HepG2 (cell line): ENCODE data around the gene CGNL1. TPM values are rescaled to one million over a fixed set of nuclear protein-coding genes. Genes with fewer than 3 reads are reported as not detected.

Source experiments
- CBX1 ChIP-seq: IDR thresholded peaks from one replicate; pipeline ENCODE4 v1.6.1; 2016; ENCODE audit warnings: antibody characterized with exemption, low read depth
- HIVEP1 ChIP-seq: sonication (generic); formaldehyde crosslinking; IDR thresholded peaks from 2 replicates; pipeline ENCODE4 v1.4.0; 2020; ENCODE audit warnings: mild to moderate bottlenecking, missing genetic modification reagents
- polyA plus RNA-seq, 8 experiments: library from polyadenylated mRNA; depleted of rRNA in 3 of 8; stranded (reverse) in 7 of 8; unstranded in 1 of 8; fragments of >200 nt; fragmentation: Illumina TruSeq in 4 of 8; extraction: Trizol in 4 of 8; gene quantifications; 2 replicates each; pipeline versions ENCODE4 v1.2.1 to v1.2.3, GENCODE V29; 2011 to 2016; ENCODE audit warnings: low read depth in 4 of 8, missing spikeins in 1 of 8, mixed read lengths in 1 of 8; ENCODE audit not compliant: insufficient read depth in 1 of 8
- total RNA-seq, 5 experiments: library from RNA; depleted of rRNA; stranded (reverse); fragments of >200 nt; fragmentation: Illumina TruSeq; extraction: Trizol; gene quantifications; 2 replicates each; pipeline ENCODE4 v1.2.3, GENCODE V29; 2016; ENCODE audit warnings: low read depth in 1 of 5
- TF ChIP-seq, protein P1 (sequence below): sonication (generic); formaldehyde crosslinking; IDR thresholded peaks from one replicate; pipeline ENCODE4 v1.5.1; 2020; ENCODE audit warnings: mild to moderate bottlenecking, missing genetic modification reagents; ENCODE audit errors: not compliant biosample characterization
- TF ChIP-seq, protein P2 (sequence below): sonication (generic); formaldehyde crosslinking; IDR thresholded peaks from 2 replicates; pipeline ENCODE4 v1.4.0; 2020; ENCODE audit warnings: missing genetic modification reagents

Gene CGNL1
- total and polyA plus RNA-seq, 2 of the 13 experiments (the other 11 are each of a cell fraction or from before 2014, with no cell fraction given): 5.6 to 15.6 TPM

DNA sequence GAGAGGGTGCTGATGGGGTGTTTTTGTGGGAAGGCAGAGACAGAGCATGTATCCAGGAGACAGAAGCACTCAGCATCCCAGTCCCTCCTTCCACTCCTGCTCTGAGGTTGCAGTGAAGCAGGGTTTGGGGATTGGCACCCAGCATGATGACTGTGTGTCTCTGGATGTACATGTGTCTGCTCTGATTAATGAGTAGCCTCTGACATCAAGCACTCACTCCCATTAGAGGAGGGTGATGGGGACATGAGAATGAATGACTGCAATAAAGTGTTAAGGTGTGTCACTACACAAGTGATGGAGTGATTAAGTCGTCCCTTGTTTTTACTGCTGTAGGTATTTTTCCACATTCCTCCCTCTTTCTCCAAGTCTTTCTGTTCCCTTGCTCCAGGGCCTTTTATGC is 205.8 kb downstream of the CGNL1 start (continued):
- TF ChIP-seq, protein P1, sequence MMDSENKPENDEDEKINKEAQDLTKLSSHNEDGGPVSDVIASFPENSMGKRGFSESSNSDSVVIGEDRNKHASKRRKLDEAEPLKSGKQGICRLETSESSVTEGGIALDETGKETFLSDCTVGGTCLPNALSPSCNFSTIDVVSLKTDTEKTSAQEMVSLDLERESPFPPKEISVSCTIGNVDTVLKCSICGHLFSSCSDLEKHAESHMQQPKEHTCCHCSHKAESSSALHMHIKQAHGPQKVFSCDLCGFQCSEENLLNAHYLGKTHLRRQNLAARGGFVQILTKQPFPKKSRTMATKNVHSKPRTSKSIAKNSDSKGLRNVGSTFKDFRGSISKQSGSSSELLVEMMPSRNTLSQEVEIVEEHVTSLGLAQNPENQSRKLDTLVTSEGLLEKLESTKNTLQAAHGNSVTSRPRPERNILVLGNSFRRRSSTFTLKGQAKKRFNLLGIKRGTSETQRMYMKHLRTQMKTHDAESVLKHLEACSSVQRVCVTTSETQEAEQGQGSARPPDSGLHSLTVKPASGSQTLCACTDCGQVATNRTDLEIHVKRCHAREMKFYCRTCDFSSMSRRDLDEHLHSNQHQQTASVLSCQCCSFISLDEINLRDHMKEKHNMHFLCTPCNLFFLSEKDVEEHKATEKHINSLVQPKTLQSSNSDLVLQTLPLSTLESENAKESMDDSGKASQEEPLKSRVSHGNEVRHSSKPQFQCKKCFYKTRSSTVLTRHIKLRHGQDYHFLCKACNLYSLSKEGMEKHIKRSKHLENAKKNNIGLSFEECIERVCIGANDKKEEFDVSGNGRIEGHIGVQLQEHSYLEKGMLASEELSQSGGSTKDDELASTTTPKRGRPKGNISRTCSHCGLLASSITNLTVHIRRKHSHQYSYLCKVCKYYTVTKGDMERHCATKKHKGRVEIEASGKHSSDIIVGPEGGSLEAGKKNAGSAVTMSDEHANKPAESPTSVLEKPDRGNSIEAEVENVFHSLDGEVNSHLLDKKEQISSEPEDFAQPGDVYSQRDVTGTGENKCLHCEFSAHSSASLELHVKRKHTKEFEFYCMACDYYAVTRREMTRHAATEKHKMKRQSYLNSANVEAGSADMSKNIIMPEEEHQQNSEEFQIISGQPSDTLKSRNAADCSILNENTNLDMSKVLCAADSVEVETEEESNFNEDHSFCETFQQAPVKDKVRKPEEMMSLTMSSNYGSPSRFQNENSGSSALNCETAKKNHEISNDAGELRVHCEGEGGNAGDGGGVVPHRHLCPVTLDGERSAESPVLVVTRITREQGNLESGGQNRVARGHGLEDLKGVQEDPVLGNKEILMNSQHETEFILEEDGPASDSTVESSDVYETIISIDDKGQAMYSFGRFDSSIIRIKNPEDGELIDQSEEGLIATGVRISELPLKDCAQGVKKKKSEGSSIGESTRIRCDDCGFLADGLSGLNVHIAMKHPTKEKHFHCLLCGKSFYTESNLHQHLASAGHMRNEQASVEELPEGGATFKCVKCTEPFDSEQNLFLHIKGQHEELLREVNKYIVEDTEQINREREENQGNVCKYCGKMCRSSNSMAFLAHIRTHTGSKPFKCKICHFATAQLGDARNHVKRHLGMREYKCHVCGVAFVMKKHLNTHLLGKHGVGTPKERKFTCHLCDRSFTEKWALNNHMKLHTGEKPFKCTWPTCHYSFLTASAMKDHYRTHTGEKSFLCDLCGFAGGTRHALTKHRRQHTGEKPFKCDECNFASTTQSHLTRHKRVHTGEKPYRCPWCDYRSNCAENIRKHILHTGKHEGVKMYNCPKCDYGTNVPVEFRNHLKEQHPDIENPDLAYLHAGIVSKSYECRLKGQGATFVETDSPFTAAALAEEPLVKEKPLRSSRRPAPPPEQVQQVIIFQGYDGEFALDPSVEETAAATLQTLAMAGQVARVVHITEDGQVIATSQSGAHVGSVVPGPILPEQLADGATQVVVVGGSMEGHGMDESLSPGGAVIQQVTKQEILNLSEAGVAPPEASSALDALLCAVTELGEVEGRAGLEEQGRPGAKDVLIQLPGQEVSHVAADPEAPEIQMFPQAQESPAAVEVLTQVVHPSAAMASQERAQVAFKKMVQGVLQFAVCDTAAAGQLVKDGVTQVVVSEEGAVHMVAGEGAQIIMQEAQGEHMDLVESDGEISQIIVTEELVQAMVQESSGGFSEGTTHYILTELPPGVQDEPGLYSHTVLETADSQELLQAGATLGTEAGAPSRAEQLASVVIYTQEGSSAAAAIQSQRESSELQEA: no peak
- TF ChIP-seq CBX1 (no peak), HIVEP1 (CRISPR knock-in tag) (no peak)
- TF ChIP-seq, protein P2, sequence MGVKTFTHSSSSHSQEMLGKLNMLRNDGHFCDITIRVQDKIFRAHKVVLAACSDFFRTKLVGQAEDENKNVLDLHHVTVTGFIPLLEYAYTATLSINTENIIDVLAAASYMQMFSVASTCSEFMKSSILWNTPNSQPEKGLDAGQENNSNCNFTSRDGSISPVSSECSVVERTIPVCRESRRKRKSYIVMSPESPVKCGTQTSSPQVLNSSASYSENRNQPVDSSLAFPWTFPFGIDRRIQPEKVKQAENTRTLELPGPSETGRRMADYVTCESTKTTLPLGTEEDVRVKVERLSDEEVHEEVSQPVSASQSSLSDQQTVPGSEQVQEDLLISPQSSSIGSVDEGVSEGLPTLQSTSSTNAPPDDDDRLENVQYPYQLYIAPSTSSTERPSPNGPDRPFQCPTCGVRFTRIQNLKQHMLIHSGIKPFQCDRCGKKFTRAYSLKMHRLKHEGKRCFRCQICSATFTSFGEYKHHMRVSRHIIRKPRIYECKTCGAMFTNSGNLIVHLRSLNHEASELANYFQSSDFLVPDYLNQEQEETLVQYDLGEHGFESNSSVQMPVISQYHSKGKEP (CRISPR knock-in tag): no peak
